Stimulated activated CD4-positive, alpha-beta T cell treated with anti-CD3 and anti-CD28 coated beads, Interleukin-1b, Interleukin-23, amount 100 ng/mL, for 4 hours (primary cell): ENCODE measurements around the gene ABAT.

Experiments
- DNase-seq, 2 donors: peaks; one replicate each; pipeline ENCODE4 v3.0.0-alpha.2; 2020; ENCODE audit warnings: low read depth in 2 of 2

Gene ABAT

GRCh38 chr16:8674413-8675022 lies at the start of gene ABAT:
Gene ABAT (plus strand): TSS chr16:8674617. CDS start chr16:8735740, 61,123 bp downstream.
- DNase-seq = peak; percentile 75 to 80

GRCh38 chr16:8625491-8626087 lies 48.8 kb upstream of the ABAT start:
- no peak for DNase-seq

GRCh38 chr16:8626946-8627345 lies 47.5 kb upstream of the ABAT start:
- DNase-seq = no peak

GRCh38 chr16:8627456-8627855 lies 47.0 kb upstream of the ABAT start:
- DNase-seq = no peak

- DNase-seq = no peak
Measured at GRCh38 chr16:8628981-8629725, 45.3 kb upstream of the ABAT start.

- no peak for DNase-seq
Measured at GRCh38 chr16:8630255-8630953, 44.0 kb upstream of the ABAT start.

- DNase-seq = no peak
Measured at GRCh38 chr16:8631373-8631772, 43.0 kb upstream of the ABAT start.

GRCh38 chr16:8631818-8632465 lies 42.5 kb upstream of the ABAT start:
- DNase-seq = no peak

GRCh38 chr16:8632675-8633182 lies 41.7 kb upstream of the ABAT start:
- DNase-seq = no peak

- DNase-seq = no peak
Measured at GRCh38 chr16:8634991-8635736, 39.3 kb upstream of the ABAT start.

- no peak for DNase-seq
Measured at GRCh38 chr16:8639694-8640093, 34.7 kb upstream of the ABAT start.

GRCh38 chr16:8641671-8642070 lies 32.7 kb upstream of the ABAT start:
- no peak for DNase-seq

GRCh38 chr16:8642146-8642545 lies 32.3 kb upstream of the ABAT start:
- DNase-seq = no peak

GRCh38 chr16:8644211-8645140 lies 29.9 kb upstream of the ABAT start:
- DNase-seq = no peak

GRCh38 chr16:8645141-8645521 lies 29.3 kb upstream of the ABAT start:
- no peak for DNase-seq

GRCh38 chr16:8645831-8646230 lies 28.6 kb upstream of the ABAT start:
- no peak for DNase-seq

GRCh38 chr16:8646326-8647053 lies 27.9 kb upstream of the ABAT start:
- DNase-seq = no peak

GRCh38 chr16:8647721-8648318 lies 26.6 kb upstream of the ABAT start:
- DNase-seq = no peak

- DNase-seq = no peak
Measured at GRCh38 chr16:8648877-8649276, 25.5 kb upstream of the ABAT start.
